WTC11 (cell line): ENCODE data around the gene CYLD.

ENCODE experiments used
- ARID4B ChIP-seq: sonication (generic); formaldehyde crosslinking; IDR thresholded peaks from 2 replicates; pipeline ENCODE4 v1.8.0; 2023; ENCODE audit warnings: missing genetic modification reagents, mild to moderate bottlenecking, borderline replicate concordance
- ATF2 ChIP-seq: sonication (generic); formaldehyde crosslinking; IDR thresholded peaks from 2 replicates; pipeline ENCODE4 v1.8.1; 2022; ENCODE audit warnings: low read depth, missing genetic modification reagents, borderline replicate concordance
- ATF3 ChIP-seq: sonication (generic); formaldehyde crosslinking; conservative IDR thresholded peaks from 2 replicates; pipeline ENCODE4 v1.8.1; 2022; ENCODE audit warnings: mild to moderate bottlenecking, missing genetic modification reagents
- CTCF ChIP-seq: fragments of 200-600 bp; IDR thresholded peaks from 2 replicates; pipeline ENCODE4 v1.8.0; 2022; ENCODE audit warnings: antibody characterized with exemption
- E2F5 ChIP-seq: sonication (generic); formaldehyde crosslinking; IDR thresholded peaks from 2 replicates; pipeline ENCODE4 v1.8.1; 2022; ENCODE audit warnings: mild to moderate bottlenecking, moderate library complexity, missing genetic modification reagents
- JUN ChIP-seq: sonication (generic); formaldehyde crosslinking; IDR thresholded peaks from 2 replicates; pipeline ENCODE4 v1.8.0; 2023; ENCODE audit warnings: mild to moderate bottlenecking, missing genetic modification reagents
- SMAD3 ChIP-seq: sonication (generic); formaldehyde crosslinking; IDR thresholded peaks from 2 replicates; pipeline ENCODE4 v1.8.0; 2022; ENCODE audit warnings: missing genetic modification reagents, mild to moderate bottlenecking, borderline replicate concordance
- TP53 ChIP-seq: sonication (generic); formaldehyde crosslinking; IDR thresholded peaks from 2 replicates; pipeline ENCODE4 v1.8.1; 2023; ENCODE audit warnings: mild to moderate bottlenecking, missing genetic modification reagents

- TF ChIP-seq SMAD3 (CRISPR knock-in tag) = no peak
- TF ChIP-seq ARID4B (CRISPR knock-in tag) = no peak
- TF ChIP-seq CTCF = no peak
- TF ChIP-seq ATF3 (CRISPR knock-in tag) = no peak
- TF ChIP-seq E2F5 = no peak
- TF ChIP-seq JUN (CRISPR knock-in tag) = no peak
- TF ChIP-seq TP53 = no peak
- TF ChIP-seq ATF2 (CRISPR knock-in tag) = no peak
These were observed 100.2 kb downstream of the CYLD start for GRCh38 chr16:50842013-50842505.
